IMR-90 (cell line): ENCODE data around the gene LYPD4. TPM values are rescaled to one million over a fixed set of nuclear protein-coding genes. Genes with fewer than 3 reads are reported as not detected.

Experiments used
- ATAC-seq: fragments of 200-7000 bp; cut with Tn5 transposase; 2 replicates; pipeline ENCODE4 v1.9.1; 2020; ENCODE audit warnings: low read depth, mild to moderate bottlenecking, moderate library complexity
- BruUV-seq: library from RNA; stranded (reverse); fragments of 400-500 nt; replicated peaks from 2 replicates; lab custom pipeline; 2021; lab: Mats Ljungman, UMichigan
- CTCF ChIA-PET: fragments of 300-600 bp; formaldehyde crosslinking; extraction: SDS; loops from one replicate; lab custom pipeline; 2021; ENCODE audit warnings: antibody characterized with exemption; lab: Yijun Ruan, JAX
- POLR2A ChIA-PET: fragments of 300-600 bp; sonication (Branson Sonifier 250); formaldehyde crosslinking; loops from one replicate; lab custom pipeline; 2022; ENCODE audit warnings: antibody characterized with exemption; ENCODE audit not compliant: unreplicated experiment; lab: Charles Lee
- DNase-seq: peaks from one replicate; pipeline ENCODE4 v3.0.0; 2013
- H2AFZ ChIP-seq: replicated peaks from 2 replicates; pipeline ENCODE3; 2013; ENCODE audit warnings: low read length, mild to moderate bottlenecking; ENCODE audit not compliant: poor library complexity
- H2AK5ac ChIP-seq: 2 replicates; pipeline ENCODE4 v1.6.1; 2013; ENCODE audit warnings: low read depth, low read length, inconsistent platforms
- H2AK9ac ChIP-seq: replicated peaks from 2 replicates; pipeline ENCODE3; 2013; ENCODE audit warnings: mild to moderate bottlenecking, low read depth, low read length, moderate library complexity; ENCODE audit not compliant: poor library complexity
- H2BK120ac ChIP-seq: 2 replicates; pipeline ENCODE4 v1.6.1; 2013; ENCODE audit warnings: low read depth, low read length, inconsistent platforms
- H2BK15ac ChIP-seq: 3 replicates; pipeline ENCODE4 v1.6.1; 2013; ENCODE audit warnings: low read depth, low read length, inconsistent platforms
- H2BK20ac ChIP-seq: 2 replicates; pipeline ENCODE4 v1.6.1; 2013; ENCODE audit warnings: low read depth, mild to moderate bottlenecking, inconsistent platforms, low read length, moderate library complexity
- H2BK5ac ChIP-seq: 2 replicates; pipeline ENCODE4 v1.6.1; 2013; ENCODE audit warnings: mild to moderate bottlenecking, low read depth, low read length, inconsistent platforms; ENCODE audit not compliant: poor library complexity, severe bottlenecking
- H3K14ac ChIP-seq: replicated peaks from 2 replicates; pipeline ENCODE4 v1.6.1; 2013; ENCODE audit warnings: low read depth, low read length, inconsistent platforms
- H3K18ac ChIP-seq: 2 replicates; pipeline ENCODE4 v1.6.1; 2013; ENCODE audit warnings: low read depth, low read length, control low read depth
- H3K23ac ChIP-seq: 2 replicates; pipeline ENCODE4 v1.6.1; 2013; ENCODE audit warnings: low read depth, low read length, inconsistent platforms
- H3K27ac ChIP-seq: 2 replicates; pipeline ENCODE4 v1.5.1; 2013; ENCODE audit warnings: mild to moderate bottlenecking, control low read depth, low read length; ENCODE audit not compliant: insufficient read depth
- H3K27me3 ChIP-seq: 2 replicates; pipeline ENCODE4 v1.6.1; 2013; ENCODE audit warnings: low read length; ENCODE audit not compliant: control insufficient read depth, insufficient read depth
- H3K36me3 ChIP-seq: 2 replicates; pipeline ENCODE4 v1.6.1; 2013; ENCODE audit warnings: low read length, mixed read lengths; ENCODE audit not compliant: control insufficient read depth, insufficient read depth
- H3K4ac ChIP-seq: 2 replicates; pipeline ENCODE4 v1.6.1; 2013; ENCODE audit warnings: low read depth, low read length, inconsistent platforms
- H3K4me1 ChIP-seq: 2 replicates; pipeline ENCODE4 v1.6.1; 2013; ENCODE audit warnings: low read length, mixed read lengths; ENCODE audit not compliant: control insufficient read depth, insufficient read depth
- H3K4me2 ChIP-seq: 2 replicates; pipeline ENCODE4 v1.6.1; 2013; ENCODE audit warnings: low read depth, mild to moderate bottlenecking, control low read depth, low read length, moderate library complexity
- H3K4me3 ChIP-seq: 2 replicates; pipeline ENCODE4 v1.5.1; 2013; ENCODE audit warnings: low read depth, mild to moderate bottlenecking, control low read depth, low read length, moderate library complexity; ENCODE audit not compliant: insufficient read depth
- H3K56ac ChIP-seq: 2 replicates; pipeline ENCODE4 v1.6.1; 2013; ENCODE audit warnings: low read length, inconsistent platforms; ENCODE audit not compliant: insufficient read depth; ENCODE audit errors: extremely low read depth
- H3K79me1 ChIP-seq, 2 experiments: 2 replicates each; pipeline ENCODE4 v1.6.1; 2013; ENCODE audit warnings: low read length in 2 of 2, inconsistent platforms in 1 of 2, low read depth in 1 of 2
- H3K9ac ChIP-seq: 2 replicates; pipeline ENCODE4 v1.6.1; 2013; ENCODE audit warnings: low read depth, low read length, control low read depth
- H3K9me1 ChIP-seq: 2 replicates; pipeline ENCODE4 v1.6.1; 2013; ENCODE audit warnings: low read length, inconsistent platforms; ENCODE audit not compliant: insufficient read depth
- H3K9me3 ChIP-seq: 2 replicates; pipeline ENCODE4 v1.6.1; 2013; ENCODE audit warnings: low read length; ENCODE audit not compliant: control insufficient read depth, insufficient read depth
- H4K20me1 ChIP-seq: 2 replicates; pipeline ENCODE4 v1.6.1; 2013; ENCODE audit warnings: low read length, inconsistent platforms; ENCODE audit not compliant: insufficient read depth
- H4K5ac ChIP-seq: 2 replicates; pipeline ENCODE4 v1.6.1; 2013; ENCODE audit warnings: mild to moderate bottlenecking, low read depth, low read length, control low read depth
- H4K8ac ChIP-seq, 2 experiments: 2 replicates each; pipeline ENCODE4 v1.6.1; 2013; ENCODE audit warnings: low read depth in 2 of 2, low read length in 2 of 2, control low read depth in 1 of 2, inconsistent platforms in 1 of 2
- H4K91ac ChIP-seq: 2 replicates; pipeline ENCODE4 v1.6.1; 2013; ENCODE audit warnings: low read depth, low read length, inconsistent platforms; ENCODE audit not compliant: insufficient read depth
- CHD1 ChIP-seq: IDR thresholded peaks from 2 replicates; pipeline ENCODE4 v1.6.1; 2012; ENCODE audit warnings: low read depth, low read length, improper control_type of control experiment
- MAFK ChIP-seq: IDR thresholded peaks from 2 replicates; pipeline ENCODE4 v1.6.1; 2012; ENCODE audit warnings: low read depth, low read length, improper control_type of control experiment
- MXI1 ChIP-seq: IDR thresholded peaks from 2 replicates; pipeline ENCODE4 v1.6.1; 2012; ENCODE audit warnings: low read depth, mild to moderate bottlenecking, low read length, moderate library complexity, borderline replicate concordance
- NFE2L2 ChIP-seq: fragments of 150-350 bp; IDR thresholded peaks from 2 replicates; pipeline ENCODE4 v1.6.1; 2016; ENCODE audit warnings: low read depth, mild to moderate bottlenecking, low read length
- RAD21 ChIP-seq: IDR thresholded peaks from 2 replicates; pipeline ENCODE4 v1.6.1; 2012; ENCODE audit warnings: low read length, improper control_type of control experiment
- RCOR1 ChIP-seq: IDR thresholded peaks from 2 replicates; pipeline ENCODE4 v1.6.1; 2012; ENCODE audit warnings: mild to moderate bottlenecking, low read length, improper control_type of control experiment; ENCODE audit not compliant: insufficient replicate concordance
- WGBS, 2 experiments: methylation state at CpG; one replicate each; pipeline versions ENCODE4 v1.1.5 to v1.1.7; 2013; ENCODE audit warnings: missing lambda C conversion rate in 2 of 2; ENCODE audit not compliant: insufficient read length in 1 of 2; ENCODE audit errors: extremely low coverage in 2 of 2; 5-methylcytosine and 5-hydroxymethylcytosine counted together
- dilution Hi-C: fragments of 300-500 bp; cut with HindIII; formaldehyde crosslinking; loops from one replicate; pipeline ENCODE4 v1.14.3; 2018; ENCODE audit warnings: low sequenced_read_pairs; ENCODE audit not compliant: unreplicated experiment
- in situ Hi-C: fragments of 300-500 bp; cut with MboI; formaldehyde crosslinking; loops from 3 replicates; pipeline ENCODE4 v1.14.3; 2019; ENCODE audit warnings: low sequenced_read_pairs, inconsistent platforms, mixed read lengths
- intact Hi-C: fragments of 100-400 bp; cut with micrococcal nuclease; formaldehyde crosslinking; loops from 2 replicates; pipeline ENCODE4 v1.10.0; 2022
- polyA plus RNA-seq, 3 experiments: library from polyadenylated mRNA; depleted of rRNA; stranded (reverse); fragments of >200 nt; gene quantifications; 2 replicates each; pipeline ENCODE4 v1.2.3, GENCODE V29; 2012; ENCODE audit warnings: low replicate concordance in 1 of 3
- total RNA-seq: library from RNA; depleted of rRNA; stranded (reverse); fragments of >200 nt; gene quantifications from 2 replicates; pipeline ENCODE4 v1.2.3, GENCODE V29; 2012
- TF ChIP-seq, protein P1 (sequence below): conservative IDR thresholded peaks from 2 replicates; pipeline ENCODE4 v1.5.1; 2012; ENCODE audit warnings: mild to moderate bottlenecking, low read depth, low read length, improper control_type of control experiment

LYPD4 gene
- total and polyA plus RNA-seq, 2 of the 4 experiments (the other 2 are of a cell fraction), result not detected

DNA sequence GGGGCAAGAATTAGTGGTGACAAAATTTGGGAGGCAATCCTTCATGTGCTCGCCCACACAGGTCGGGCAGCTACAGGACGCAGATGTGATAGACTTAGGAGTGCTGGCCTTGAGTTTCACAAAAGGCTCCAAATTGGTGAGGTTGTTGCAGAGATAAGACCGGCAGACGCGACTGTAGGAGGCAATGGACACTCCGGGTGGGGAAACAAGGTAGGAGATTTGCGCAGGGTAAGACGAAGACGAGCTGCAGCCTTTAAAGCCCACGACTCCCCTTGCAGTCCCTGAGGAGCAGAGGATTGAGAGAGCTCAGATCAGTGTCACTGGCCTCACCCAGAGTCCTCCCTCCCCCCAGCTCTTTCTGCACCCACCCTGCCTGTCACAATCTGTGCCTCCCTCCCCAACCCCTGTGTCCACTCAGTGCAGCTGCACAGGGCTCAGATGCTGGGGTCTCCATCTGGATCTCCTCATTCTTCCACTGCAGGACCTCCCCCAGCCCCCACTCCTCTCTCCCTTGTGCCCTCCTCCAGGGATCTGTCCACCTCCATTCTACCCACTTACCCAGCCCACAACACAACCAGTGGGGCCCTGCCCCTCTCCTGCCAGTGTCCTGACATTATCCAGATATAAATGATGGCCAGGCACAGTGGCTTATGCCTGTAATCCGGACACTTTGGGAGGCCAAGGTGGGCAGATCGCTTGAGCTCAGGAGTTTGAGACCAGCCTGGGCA, 6.3 kb downstream of the LYPD4 start:
- no peak overlapping the region for H2AK5ac ChIP-seq
- H3K14ac ChIP-seq, result no peak overlapping the region
- H4K91ac ChIP-seq, result no peak overlapping the region
- H3K4me3 ChIP-seq, result no peak overlapping the region
- no peak overlapping the region for H4K8ac ChIP-seq
- dilution Hi-C loops (no loop called here), intact Hi-C loops (no loop called here), in situ Hi-C loops (no loop called here)
- H2BK15ac ChIP-seq, result no peak overlapping the region
- no peaks in the 10 kb centered on the region for H3K79me1 ChIP-seq
- no peak for DNase-seq
- no peak overlapping the region for H2BK20ac ChIP-seq
- no peak overlapping the region for H4K5ac ChIP-seq
- H3K9me1 ChIP-seq, result no peaks in the 10 kb centered on the region
- H4K20me1 ChIP-seq, result no peaks in the 10 kb centered on the region
- no peak overlapping the region for H3K9ac ChIP-seq
- ChIA-PET POLR2A (no interaction called here), CTCF (no interaction called here)
- no peak overlapping the region for H2BK5ac ChIP-seq
- 65% methylated on average over 4 of the region's 13 CpGs; no CpG with 5 or more reads in 1 of the 2 experiments for WGBS, 2 experiments
- H3K27me3 ChIP-seq, result peaks cover 13% of the 10 kb centered on the region
- H3K4me1 ChIP-seq, result no peaks in the 10 kb centered on the region
- no peak overlapping the region for H3K18ac ChIP-seq
- no peak for TF ChIP-seq MAFK
- TF ChIP-seq NFE2L2, result no peak
- TF ChIP-seq CHD1, result no peak
- no peak for TF ChIP-seq RAD21
- no peak for TF ChIP-seq RCOR1
- TF ChIP-seq, protein P1, sequence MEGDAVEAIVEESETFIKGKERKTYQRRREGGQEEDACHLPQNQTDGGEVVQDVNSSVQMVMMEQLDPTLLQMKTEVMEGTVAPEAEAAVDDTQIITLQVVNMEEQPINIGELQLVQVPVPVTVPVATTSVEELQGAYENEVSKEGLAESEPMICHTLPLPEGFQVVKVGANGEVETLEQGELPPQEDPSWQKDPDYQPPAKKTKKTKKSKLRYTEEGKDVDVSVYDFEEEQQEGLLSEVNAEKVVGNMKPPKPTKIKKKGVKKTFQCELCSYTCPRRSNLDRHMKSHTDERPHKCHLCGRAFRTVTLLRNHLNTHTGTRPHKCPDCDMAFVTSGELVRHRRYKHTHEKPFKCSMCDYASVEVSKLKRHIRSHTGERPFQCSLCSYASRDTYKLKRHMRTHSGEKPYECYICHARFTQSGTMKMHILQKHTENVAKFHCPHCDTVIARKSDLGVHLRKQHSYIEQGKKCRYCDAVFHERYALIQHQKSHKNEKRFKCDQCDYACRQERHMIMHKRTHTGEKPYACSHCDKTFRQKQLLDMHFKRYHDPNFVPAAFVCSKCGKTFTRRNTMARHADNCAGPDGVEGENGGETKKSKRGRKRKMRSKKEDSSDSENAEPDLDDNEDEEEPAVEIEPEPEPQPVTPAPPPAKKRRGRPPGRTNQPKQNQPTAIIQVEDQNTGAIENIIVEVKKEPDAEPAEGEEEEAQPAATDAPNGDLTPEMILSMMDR, result no peak
- TF ChIP-seq MXI1, result no peak
- H2AK9ac ChIP-seq, result no peak overlapping the region
- H3K56ac ChIP-seq, result no peak overlapping the region
- no peaks in the 10 kb centered on the region for H3K9me3 ChIP-seq
- no peak overlapping the region for H3K27ac ChIP-seq
- no peak overlapping the region for H3K23ac ChIP-seq
- no peak overlapping the region for H3K4ac ChIP-seq
- no peak for ATAC-seq
- BruUV-seq, result no TSS peak
- H2BK120ac ChIP-seq, result no peak overlapping the region
- no peak overlapping the region for H3K4me2 ChIP-seq
- no peak overlapping the region for H2AFZ ChIP-seq
- no peaks in the 10 kb centered on the region for H3K36me3 ChIP-seq
